RKO (cell line): Measurements from ENCODE around the gene PHTF2.
A peak's percentile ranks its signal among the peaks of the same experiment; 100 is the strongest.
"Not testable (repeated sequence)": the region's sequence is repeated elsewhere in the genome, so short reads cannot be mapped to it uniquely, and the experiment has no call there.

Source experiments
- DNase-seq: peaks from one replicate; pipeline ENCODE4 v3.0.0-alpha.2; 2016; ENCODE audit warnings: low spot score

The PHTF2 gene

GRCh38 chr7:77798394-77799077 is at the start of gene PHTF2, which contains the start of gene TMEM60:
Gene PHTF2, plus strand, starts transcription at chr7:77798773.
Gene TMEM60, minus strand, starts transcription at chr7:77798434. Its CDS starts 4,061 bp downstream, at chr7:77794373.
- peak; percentile 99 for DNase-seq

GRCh38 chr7:77752016-77752415 is 46.6 kb upstream of the PHTF2 start:
- DNase-seq, result no peak

- no peak for DNase-seq
Observed at GRCh38 chr7:77753173-77753572, 45.4 kb upstream of the PHTF2 start.

- DNase-seq, result no peak
Observed at GRCh38 chr7:77757589-77757988, 41.0 kb upstream of the PHTF2 start.

- peak; percentile 70 for DNase-seq
Observed at GRCh38 chr7:77759294-77759889, 39.2 kb upstream of the PHTF2 start.

GRCh38 chr7:77760809-77761453 is 37.6 kb upstream of the PHTF2 start:
- no peak for DNase-seq

GRCh38 chr7:77765481-77765880 is 33.1 kb upstream of the PHTF2 start:
- DNase-seq, result no peak

- DNase-seq, result no peak
Observed at GRCh38 chr7:77765906-77766800, 32.4 kb upstream of the PHTF2 start.

- no peak for DNase-seq
Observed at GRCh38 chr7:77766801-77767605, 31.6 kb upstream of the PHTF2 start.

GRCh38 chr7:77770316-77770715 is 28.3 kb upstream of the PHTF2 start:
- no peak for DNase-seq

- no peak for DNase-seq
Observed at GRCh38 chr7:77771901-77772300, 26.7 kb upstream of the PHTF2 start.

- DNase-seq, result no peak
Observed at GRCh38 chr7:77778535-77778934, 20.0 kb upstream of the PHTF2 start.

GRCh38 chr7:77782383-77782782 is 16.2 kb upstream of the PHTF2 start:
- no peak for DNase-seq

GRCh38 chr7:77783111-77783510 is 15.5 kb upstream of the PHTF2 start:
- DNase-seq, result no peak

GRCh38 chr7:77783545-77783944 is 15.0 kb upstream of the PHTF2 start:
- DNase-seq, result no peak

GRCh38 chr7:77784426-77784825 is 14.1 kb upstream of the PHTF2 start:
- not testable (repeated sequence) for DNase-seq

- DNase-seq, result no peak
Observed at GRCh38 chr7:77786018-77786417, 12.6 kb upstream of the PHTF2 start.

GRCh38 chr7:77786741-77787140 is 11.8 kb upstream of the PHTF2 start:
- DNase-seq, result no peak

- no peak for DNase-seq
Observed at GRCh38 chr7:77788327-77788902, 10.2 kb upstream of the PHTF2 start.

- DNase-seq, result no peak
Observed at GRCh38 chr7:77791336-77791735, 7.2 kb upstream of the PHTF2 start.

- DNase-seq, result no peak
Observed at GRCh38 chr7:77791956-77792355, 6.6 kb upstream of the PHTF2 start.
